GM10266 (cell line): ENCODE results near the gene PPP3CA.
"Not testable (repeated sequence)": the region's sequence is repeated elsewhere in the genome, so short reads cannot be mapped to it uniquely, and the experiment has no call there.

Experiments
- DNase-seq: peaks from one replicate; pipeline ENCODE4 v3.0.0; 2012; ENCODE audit errors: extremely low spot score
- CTCF ChIP-seq: IDR thresholded peaks from 2 replicates; pipeline ENCODE4 v1.5.1; 2012; ENCODE audit warnings: mild to moderate bottlenecking, low read depth; ENCODE audit not compliant: control insufficient read depth, insufficient read depth; ENCODE audit errors: missing control alignments

PPP3CA gene

GRCh38 chr4:101140228-101140627 is 207.1 kb downstream of the PPP3CA start:
- no peak for TF ChIP-seq CTCF
- no peak for DNase-seq

GRCh38 chr4:101136373-101137370 is 210.7 kb downstream of the PPP3CA start:
- no peak for TF ChIP-seq CTCF
- DNase-seq: no peak

GRCh38 chr4:101135371-101136010 is 211.8 kb downstream of the PPP3CA start:
- no peak for TF ChIP-seq CTCF

GRCh38 chr4:101131058-101131457 is 216.3 kb downstream of the PPP3CA start:
- DNase-seq: not testable (repeated sequence)

More at GRCh38 chr4:101135371-101136010, 211.8 kb downstream of the PPP3CA start:
- no peak for DNase-seq

GRCh38 chr4:101128898-101129297 is 218.4 kb downstream of the PPP3CA start:
- DNase-seq: not testable (repeated sequence)

- DNase-seq: no peak
- no peak for TF ChIP-seq CTCF
Measured at GRCh38 chr4:101128473-101128872, 218.9 kb downstream of the PPP3CA start.

GRCh38 chr4:101127176-101127790 is 220.0 kb downstream of the PPP3CA start:
- DNase-seq: no peak
- no peak for TF ChIP-seq CTCF

- TF ChIP-seq CTCF: no peak
- no peak for DNase-seq
Measured at GRCh38 chr4:101126059-101126458, 221.3 kb downstream of the PPP3CA start.
